Stomach (tissue), 4 donors: ENCODE data around the gene FANK1.

Experiments
- EP300 ChIP-seq: sonication (generic); formaldehyde crosslinking; IDR thresholded peaks from one replicate; pipeline ENCODE4 v1.6.1; 2017; ENCODE audit warnings: antibody characterized with exemption
- POLR2A ChIP-seq, 4 donors: fragments of 450-650 bp; IDR thresholded peaks; one replicate each; pipeline ENCODE4 v1.6.1; 2016; ENCODE audit warnings: antibody characterized with exemption in 4 of 4, control low read depth in 2 of 4, mild to moderate bottlenecking in 1 of 4, moderate library complexity in 1 of 4
- TF ChIP-seq, protein P1 (sequence below), 7 experiments: fragments of 450-650 bp in 4 of 7; fragments of 200-600 bp in 3 of 7; sonication (generic) in 3 of 7; IDR thresholded peaks; one replicate each; pipeline ENCODE4 v1.5.1; 2016 to 2019; ENCODE audit warnings: antibody characterized with exemption in 7 of 7, control low read depth in 2 of 7, mild to moderate bottlenecking in 1 of 7

DNA sequence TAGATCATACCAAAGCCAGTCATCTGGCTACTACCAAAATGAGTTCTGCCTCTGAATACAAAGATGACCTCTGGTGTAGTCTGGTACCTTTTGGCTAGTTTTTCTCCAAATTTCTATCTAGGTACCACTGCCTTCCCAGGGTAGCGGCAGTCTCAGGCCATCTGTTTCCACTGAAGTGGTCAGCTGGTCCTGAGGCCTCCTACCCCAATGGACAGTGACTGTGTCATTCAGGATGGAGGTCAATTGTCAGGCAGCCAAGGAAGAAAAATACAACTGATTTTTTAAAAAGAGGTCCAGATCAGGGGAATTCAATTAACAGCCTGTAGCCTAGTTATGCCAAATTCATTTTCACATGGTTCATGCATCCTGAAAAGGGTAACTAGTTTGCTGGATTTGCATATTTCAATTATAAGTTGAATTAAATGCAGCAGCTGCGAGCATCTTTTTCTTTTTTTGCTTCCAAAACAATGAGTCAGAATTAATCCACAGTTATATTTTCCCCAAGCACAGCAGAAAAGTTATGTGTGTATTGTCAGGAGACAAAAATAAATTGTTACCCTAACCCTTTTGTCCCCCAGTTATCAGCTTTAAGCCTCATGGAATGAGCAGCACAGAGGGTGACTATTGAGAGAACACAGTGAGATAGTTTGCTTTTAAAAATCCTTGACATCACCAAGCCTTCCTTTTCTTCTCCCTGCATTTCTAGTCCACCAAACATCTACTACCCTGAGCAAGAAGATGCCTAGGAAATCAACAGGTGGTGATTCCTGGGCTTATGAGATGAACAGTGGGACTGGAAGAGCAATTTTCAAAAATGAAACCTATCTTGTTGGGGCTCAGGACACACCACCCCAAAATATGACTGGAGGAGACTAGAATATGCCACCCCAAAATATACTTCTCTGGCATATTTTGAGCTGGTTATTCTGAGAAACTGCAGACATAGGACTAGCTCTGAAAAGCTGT is 45.3 kb upstream of the FANK1 start:
- TF ChIP-seq, protein P1, sequence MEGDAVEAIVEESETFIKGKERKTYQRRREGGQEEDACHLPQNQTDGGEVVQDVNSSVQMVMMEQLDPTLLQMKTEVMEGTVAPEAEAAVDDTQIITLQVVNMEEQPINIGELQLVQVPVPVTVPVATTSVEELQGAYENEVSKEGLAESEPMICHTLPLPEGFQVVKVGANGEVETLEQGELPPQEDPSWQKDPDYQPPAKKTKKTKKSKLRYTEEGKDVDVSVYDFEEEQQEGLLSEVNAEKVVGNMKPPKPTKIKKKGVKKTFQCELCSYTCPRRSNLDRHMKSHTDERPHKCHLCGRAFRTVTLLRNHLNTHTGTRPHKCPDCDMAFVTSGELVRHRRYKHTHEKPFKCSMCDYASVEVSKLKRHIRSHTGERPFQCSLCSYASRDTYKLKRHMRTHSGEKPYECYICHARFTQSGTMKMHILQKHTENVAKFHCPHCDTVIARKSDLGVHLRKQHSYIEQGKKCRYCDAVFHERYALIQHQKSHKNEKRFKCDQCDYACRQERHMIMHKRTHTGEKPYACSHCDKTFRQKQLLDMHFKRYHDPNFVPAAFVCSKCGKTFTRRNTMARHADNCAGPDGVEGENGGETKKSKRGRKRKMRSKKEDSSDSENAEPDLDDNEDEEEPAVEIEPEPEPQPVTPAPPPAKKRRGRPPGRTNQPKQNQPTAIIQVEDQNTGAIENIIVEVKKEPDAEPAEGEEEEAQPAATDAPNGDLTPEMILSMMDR (IDR thresholded peaks at IDR 0.05), result no peak
- TF ChIP-seq POLR2A (IDR thresholded peaks at IDR 0.05), result no peak
- TF ChIP-seq EP300, result no peak
